ENCODE data around the gene RASGRP4.
"Not testable (repeated sequence)": the region's sequence is repeated elsewhere in the genome, so short reads cannot be mapped to it uniquely, and the experiment has no call there.

Gene RASGRP4, protein sequence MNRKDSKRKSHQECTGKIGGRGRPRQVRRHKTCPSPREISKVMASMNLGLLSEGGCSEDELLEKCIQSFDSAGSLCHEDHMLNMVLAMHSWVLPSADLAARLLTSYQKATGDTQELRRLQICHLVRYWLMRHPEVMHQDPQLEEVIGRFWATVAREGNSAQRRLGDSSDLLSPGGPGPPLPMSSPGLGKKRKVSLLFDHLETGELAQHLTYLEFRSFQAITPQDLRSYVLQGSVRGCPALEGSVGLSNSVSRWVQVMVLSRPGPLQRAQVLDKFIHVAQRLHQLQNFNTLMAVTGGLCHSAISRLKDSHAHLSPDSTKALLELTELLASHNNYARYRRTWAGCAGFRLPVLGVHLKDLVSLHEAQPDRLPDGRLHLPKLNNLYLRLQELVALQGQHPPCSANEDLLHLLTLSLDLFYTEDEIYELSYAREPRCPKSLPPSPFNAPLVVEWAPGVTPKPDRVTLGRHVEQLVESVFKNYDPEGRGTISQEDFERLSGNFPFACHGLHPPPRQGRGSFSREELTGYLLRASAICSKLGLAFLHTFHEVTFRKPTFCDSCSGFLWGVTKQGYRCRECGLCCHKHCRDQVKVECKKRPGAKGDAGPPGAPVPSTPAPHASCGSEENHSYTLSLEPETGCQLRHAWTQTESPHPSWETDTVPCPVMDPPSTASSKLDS

DNA sequence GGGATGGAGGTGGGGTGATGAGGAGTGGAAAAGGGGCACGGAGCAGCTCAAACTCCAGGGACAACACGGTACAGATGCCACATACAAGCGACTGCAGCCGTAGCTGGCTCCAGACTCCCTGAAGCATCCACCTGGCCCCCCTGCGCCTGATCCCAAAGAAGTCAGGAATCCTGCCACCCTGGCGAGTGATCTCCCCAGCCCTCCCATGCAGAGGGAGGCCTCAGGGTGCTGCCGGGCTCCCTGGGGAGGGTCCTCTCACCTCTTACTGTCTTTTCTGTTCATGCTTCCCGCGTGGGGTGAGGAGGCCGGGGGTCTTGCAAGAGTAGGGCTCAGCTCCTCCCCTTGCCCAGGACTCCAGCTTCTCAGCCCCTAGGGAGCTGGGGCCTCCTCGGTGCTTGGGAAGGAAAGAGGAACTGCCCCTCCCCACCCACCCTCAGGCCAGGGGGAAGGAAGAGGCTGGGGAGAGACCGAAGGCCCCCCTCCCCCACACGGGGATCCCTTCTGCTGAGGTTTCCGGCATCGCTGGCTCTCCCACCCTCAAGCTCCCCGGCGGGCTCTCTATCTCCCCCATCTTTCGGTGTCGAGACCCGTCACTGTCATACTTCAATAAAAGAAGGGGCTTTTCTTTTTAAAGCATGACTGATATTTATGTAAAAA, at the start of gene RASGRP4:
TSS of gene RASGRP4 (minus strand) at position 410 of the 657 bp plus-strand sequence. CDS start at position 282, 128 bp downstream.
- no peak for DNase-seq

DNA sequence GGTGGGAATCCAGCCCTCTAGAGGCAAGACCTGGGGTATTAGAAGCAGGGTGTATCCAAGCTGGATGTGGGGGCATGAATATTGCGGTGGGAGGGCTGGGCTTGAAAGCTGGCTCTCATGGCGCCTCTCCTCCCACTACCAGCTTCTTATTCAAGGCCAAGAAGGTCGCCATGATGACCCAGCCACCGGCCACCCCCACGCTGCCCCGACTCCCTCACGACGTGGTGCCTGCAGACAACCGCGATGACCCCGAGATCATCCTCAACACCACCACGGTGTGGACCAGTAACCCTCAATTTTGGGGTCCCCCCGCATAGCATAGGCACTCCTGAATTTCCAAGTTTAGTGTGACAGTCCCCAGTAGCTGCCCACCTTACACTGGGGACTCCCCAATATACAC, 49.2 kb upstream of the RASGRP4 start:
- DNase-seq, result no peak

DNA sequence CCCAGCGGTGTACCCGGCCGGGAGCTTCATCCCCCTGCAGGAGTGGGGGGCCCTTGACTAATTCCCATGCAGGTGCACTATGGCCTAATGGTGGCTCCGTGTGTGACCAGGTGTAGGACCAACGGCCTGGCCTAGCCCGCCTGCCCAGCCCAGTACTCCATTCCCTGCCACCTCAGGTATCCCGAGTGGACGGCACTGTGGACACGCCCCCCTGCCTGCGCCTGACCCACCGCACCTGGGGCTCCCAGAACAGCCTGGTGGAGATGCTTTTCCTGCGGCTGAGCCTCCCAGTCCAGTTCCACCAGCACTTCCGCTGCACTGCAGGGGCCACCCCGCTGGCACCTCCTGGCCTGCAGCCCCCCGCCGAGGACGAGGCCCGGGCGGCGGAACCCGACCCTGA, 47.2 kb upstream of the RASGRP4 start:
- no peak for DNase-seq

DNA sequence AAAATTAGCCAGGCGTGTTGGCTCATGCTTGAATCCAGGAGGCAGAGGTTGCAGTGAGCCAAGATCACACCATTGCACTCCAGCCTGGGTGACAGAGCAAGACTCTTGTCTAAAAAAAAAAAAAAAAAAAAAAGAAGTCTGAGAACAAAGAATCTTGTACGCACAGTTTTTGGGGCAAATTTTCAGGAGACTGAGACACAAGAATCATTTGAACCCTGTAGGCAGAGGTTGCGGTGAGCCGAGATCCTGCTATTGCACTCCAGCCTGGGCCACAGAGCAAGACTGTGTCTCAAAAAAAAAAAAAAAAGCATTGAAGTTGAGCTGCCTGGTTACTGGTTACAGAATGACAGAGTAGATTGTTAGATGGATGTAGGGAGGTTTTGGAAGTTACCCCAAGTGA, 46.7 kb upstream of the RASGRP4 start:
- DNase-seq, result not testable (repeated sequence)

DNA sequence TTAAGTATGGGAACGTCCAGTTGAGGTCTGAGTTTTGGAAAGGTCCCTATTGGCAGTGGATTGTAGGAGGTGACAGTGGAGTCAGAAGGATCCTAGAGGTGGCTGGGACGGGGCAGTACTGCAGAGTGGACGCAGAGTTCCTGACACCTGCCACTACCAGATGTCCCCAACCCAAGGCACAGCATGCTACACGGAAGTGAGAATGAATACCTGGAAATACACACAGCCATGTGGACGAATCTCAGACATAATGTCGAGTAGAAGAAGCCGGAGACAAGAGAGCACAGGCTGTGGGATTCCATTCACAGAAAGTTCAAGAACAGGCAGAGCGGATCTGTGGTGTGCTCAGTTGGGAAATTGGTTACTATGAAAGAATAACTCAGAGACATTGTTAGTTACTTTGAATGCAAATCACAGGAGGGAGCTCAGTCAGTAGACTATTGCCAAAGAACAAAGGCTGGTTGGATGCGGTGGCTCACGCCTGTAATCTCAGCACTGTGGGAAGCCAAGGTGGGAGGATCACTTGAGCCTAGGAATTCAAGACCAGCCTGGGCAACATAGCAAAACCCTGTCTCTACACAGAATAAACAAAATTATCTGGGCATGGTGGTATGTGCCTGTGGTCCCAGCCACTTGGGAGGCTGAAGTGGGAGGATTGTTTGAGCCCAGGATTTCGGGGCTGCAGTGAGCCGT, 44.9 kb upstream of the RASGRP4 start:
- no peak for DNase-seq

DNA sequence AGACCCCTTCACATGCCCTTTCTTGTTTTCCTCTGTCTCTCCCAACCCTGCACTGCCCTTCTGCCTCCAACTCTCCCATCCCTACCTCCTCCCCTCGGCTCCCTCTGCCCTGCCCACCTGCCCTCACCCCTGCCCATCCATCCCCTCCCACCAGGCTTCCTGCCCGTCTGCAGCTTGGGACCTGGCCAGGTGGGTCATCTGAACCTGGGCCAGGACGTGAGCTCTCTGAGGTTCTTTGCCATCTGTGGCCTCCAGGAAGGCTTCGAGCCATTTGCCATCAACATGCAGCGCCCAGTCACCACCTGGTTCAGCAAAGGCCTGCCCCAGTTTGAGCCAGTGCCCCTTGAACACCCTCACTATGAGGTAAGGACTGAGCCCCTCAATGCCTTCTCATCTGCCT, 43.1 kb upstream of the RASGRP4 start:
- no peak for DNase-seq

DNA sequence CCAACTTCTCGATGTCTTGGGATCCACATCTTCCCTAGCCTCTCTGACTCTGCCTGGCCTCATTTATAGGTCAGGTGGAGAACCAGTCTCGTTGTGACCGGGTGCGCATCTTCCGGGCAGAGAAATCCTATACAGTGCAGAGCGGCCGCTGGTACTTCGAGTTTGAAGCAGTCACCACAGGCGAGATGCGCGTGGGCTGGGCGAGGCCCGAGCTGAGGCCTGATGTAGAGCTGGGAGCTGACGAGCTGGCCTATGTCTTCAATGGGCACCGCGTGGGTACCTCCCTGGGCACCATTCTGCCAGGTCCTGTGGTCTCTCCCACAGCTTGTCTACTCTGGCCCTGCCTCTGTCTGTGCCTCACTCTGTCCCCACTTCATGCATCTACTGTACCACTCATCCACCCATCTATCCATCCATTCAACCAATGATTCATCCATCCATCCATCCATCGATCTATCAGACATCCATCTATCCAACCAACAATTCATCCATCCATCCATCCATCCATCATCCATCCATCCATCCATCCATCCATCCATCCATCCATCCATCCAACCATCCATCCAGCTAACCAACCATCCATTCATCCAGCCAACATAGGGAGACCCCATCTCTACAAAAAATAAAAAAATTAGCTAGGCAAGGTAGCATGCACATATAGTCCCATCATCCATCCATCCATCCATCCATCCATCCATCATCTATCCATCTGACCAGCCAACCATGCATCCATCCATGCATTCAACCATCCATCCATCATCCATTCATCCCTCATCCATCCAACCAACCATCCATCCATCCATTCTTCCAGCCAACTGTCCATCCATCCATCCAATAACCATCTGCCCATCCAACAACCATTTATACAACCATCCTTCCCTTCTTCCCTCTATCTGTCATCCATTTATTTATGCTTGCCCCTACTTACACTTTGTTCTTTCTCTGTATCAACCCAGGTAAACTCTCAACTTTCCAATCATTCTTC, 41.8 kb upstream of the RASGRP4 start:
- no peak for DNase-seq

DNA sequence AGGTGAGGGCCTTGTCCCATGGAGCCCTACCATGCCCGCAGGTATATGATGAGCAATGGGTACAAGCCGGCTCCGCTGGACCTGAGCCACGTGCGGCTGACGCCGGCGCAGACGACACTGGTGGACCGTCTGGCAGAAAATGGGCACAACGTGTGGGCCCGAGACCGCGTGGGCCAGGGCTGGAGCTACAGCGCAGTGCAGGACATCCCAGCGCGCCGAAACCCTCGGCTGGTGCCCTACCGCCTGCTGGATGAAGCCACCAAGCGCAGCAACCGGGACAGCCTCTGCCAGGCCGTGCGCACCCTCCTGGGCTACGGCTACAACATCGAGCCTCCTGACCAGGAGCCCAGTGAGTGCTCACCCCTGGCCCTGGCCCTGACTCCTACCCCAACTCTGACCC, 40.0 kb upstream of the RASGRP4 start:
- DNase-seq, result no peak

DNA sequence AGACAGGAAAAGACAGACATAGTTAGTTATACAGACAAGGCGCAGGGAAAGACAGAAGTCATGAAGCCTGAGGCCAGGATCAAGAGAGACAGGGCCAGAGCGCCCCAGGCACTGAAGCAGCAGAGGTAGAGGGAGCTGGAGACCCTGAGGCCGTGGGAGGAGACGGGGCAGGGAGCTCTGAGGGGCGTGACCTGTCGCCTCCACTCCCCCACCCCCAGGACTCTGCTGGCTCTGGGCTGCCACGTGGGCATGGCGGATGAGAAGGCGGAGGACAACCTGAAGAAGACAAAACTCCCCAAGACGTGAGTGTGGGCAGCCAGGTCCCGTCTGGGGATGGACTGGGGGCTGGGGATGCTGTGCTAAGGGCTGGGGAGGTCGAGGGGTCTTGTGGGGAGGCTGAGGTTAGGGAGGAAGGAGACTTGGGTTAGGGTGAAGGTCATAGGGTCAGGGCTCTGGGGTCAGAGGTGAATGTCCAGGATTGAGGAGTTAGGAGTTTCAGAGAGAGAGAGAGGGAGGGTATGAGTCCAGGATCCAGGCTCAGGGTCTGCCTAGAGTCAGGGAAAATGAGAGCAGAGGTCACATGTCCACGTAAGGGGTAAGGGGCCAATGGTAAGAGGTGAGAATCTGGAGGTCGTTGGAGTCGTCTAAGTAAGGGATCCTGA, 38.5 kb upstream of the RASGRP4 start:
- DNase-seq, result no peak

DNA sequence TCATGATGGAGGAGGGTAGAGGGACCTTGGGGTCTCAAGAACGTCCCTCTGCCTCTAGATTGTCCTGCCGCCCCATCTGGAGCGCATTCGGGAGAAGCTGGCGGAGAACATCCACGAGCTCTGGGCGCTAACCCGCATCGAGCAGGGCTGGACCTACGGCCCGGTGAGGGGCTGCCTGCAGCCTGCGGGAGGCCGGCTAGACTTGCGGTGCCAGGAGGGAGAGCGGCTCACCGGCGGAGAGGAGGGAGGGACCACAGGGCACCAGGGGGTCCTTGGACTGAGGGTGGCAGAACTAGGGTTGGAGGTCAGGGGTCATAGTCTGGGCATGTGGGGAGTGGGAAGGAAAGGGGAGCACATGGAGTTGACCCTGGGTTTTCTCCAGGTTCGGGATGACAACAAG, 37.3 kb upstream of the RASGRP4 start:
- no peak for DNase-seq

DNA sequence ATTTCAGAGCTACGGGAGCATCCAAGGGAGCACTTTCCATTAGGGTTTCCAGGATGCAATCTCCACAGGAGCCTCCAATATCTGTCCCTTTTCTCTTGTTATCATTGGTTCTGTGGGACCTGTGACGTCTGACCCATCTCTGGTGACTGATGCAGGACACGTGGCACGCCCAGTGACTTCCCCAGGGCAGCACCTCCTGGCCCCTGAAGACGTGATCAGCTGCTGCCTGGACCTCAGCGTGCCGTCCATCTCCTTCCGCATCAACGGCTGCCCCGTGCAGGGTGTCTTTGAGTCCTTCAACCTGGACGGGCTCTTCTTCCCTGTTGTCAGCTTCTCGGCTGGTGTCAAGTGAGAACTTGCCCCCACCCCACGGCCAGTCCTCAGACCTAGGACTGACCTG, 33.0 kb upstream of the RASGRP4 start:
- DNase-seq, result no peak

DNA sequence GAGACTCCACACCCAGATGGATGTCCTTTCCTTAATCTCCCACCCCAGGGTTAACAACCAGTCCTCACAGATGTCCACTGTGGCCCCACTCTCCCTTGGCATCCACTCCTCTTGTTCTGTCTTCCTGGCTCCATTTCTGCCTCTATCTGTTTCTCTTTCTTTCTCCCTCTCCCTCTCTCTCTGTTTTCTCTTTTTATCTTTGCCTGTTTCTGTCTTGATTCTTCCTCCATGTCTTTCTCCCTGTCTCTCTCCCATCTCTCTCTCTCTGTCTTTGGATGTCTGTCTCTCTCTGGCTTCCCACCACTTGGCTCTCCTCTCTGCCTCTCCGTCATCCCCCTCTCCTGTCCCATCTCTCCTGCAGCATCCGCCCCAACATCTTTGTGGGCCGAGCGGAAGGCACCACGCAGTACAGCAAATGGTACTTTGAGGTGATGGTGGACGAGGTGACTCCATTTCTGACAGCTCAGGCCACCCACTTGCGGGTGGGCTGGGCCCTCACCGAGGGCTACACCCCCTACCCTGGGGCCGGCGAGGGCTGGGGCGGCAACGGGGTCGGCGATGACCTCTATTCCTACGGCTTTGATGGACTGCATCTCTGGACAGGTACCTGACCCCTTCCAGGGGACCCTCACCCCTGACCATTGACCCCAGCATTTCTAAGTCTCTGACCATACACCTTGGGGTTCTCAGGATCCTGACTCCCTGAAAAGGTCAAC, 31.8 kb upstream of the RASGRP4 start:
- no peak for DNase-seq

DNA sequence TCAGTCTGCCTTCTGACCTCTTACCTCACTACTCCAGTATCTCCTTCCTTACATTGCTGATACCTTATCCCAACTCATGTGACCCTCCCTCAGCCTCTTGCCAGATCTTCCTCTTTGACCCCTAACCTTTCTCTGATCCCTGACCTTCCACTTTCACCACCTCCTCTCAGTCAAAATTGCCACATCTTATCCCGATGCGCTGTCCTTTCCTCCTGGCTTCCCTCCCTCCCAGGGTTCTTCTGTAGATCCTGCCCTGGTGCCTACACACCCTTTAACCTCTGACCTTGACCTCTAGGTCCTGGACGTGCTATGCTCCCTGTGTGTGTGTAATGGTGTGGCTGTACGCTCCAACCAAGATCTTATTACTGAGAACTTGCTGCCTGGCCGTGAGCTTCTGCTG, 31.2 kb upstream of the RASGRP4 start:
- no peak for DNase-seq

DNA sequence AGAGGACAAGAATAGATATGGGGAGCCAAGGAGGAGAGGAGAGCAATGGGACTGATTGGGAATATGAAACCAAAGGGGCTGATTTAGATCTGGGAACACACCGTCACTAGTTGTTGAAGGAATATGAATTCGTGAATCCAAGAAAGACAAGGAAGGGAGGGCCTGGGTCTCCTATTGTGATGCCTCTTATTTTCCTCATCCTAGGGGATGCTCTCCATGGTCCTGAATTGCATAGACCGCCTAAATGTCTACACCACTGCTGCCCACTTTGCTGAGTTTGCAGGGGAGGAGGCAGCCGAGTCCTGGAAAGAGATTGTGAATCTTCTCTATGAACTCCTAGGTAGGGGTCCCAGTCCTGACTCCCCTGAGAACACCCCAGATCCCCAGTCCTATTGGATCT, 29.0 kb upstream of the RASGRP4 start:
- no peak for DNase-seq

DNA sequence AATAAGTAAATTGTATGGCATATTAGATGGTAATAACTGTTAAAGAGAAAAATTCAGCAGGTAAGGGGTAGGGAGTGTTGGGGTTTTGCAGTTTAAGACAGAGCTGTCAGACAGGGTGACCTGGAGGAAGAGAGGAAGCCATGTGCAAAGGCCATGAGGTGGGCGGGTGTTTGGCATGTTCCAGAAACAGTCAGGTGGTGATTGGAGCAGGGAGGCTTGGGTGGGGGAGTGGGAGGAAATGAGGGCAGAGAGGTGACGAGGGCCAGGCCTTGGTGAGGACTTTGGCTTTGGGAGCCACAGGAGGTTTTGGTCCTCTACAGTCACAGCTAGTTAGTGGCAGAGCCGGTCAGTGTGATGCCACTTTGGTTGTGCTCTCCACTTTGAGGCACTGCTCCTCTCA, 27.6 kb upstream of the RASGRP4 start:
- DNase-seq, result no peak

DNA sequence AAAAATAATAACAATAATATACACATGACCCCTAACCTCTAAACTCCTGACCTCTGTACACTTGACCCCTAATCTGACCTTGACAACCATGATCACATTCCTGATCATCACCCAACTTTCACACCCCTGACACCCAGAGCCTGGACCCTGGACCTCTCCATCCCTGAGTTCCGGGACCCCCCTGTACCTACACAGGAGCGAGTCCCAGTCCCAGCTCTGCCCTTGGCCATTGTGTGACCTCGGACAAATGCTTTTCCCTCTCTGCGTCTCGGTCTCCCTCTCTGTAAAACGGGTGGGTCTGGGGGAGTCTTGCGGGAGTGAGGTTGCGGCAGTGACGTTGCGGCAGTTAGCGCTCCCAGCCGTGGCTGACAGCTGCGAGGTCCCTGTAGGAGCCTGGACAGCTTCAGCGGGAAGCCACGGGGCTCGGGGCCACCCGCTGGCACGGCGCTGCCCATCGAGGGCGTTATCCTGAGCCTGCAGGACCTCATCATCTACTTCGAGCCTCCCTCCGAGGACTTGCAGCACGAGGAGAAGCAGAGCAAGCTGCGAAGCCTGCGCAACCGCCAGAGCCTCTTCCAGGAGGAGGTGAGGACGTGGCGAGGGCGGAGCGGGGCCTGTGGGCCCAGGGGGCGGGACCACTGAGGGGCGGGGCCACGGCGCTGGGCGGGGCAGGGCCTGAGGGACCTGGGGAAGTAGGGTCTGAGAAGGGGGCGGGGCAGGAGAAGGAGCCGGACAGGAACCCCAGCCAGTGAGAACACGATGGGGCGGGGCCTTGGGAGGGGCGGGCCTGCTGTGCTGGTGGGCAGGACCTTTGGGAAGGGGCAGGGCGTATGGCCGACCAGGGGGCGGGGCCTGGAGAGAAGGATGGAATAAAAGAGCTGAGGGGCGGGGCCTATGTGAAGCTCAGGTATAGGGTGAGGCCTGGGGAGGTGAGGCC, 26.7 kb upstream of the RASGRP4 start:
- DNase-seq, result no peak

DNA sequence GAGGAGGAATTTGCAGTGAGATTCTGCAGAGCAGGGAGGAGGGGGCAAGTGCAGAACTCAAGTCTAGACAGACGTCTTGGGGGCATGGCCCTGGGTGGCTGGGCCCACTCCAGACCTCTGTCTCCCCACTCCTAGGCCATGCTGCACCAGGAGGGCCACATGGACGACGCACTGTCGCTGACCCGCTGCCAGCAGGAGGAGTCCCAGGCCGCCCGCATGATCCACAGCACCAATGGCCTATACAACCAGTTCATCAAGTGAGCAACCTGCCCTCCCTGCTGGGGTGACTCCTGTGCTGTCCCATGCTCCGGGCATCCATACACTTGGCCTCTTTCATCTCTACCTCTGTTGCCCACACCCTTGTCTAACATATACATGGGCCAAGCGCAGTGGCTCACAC, 25.6 kb upstream of the RASGRP4 start:
- no peak for DNase-seq

DNA sequence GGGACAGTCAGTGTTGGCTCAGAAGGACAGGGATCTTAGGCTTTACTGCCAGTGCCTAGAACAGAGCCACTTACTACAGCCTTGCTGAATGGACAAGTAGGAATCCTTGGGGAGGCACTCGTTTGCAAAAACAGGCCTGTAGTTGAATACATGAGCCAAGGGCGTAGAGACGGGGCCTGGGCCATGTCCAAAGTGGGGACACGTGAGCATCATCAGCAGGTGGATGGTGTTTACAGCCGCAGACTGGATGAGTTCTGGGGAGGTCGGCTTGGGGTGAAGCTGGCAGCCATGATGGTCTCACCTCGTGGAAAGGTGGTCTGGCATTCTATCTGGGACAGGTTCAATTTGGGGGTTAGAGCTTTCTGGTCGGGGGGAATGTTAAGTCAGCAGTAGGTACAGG, 25.0 kb upstream of the RASGRP4 start:
- no peak for DNase-seq

DNA sequence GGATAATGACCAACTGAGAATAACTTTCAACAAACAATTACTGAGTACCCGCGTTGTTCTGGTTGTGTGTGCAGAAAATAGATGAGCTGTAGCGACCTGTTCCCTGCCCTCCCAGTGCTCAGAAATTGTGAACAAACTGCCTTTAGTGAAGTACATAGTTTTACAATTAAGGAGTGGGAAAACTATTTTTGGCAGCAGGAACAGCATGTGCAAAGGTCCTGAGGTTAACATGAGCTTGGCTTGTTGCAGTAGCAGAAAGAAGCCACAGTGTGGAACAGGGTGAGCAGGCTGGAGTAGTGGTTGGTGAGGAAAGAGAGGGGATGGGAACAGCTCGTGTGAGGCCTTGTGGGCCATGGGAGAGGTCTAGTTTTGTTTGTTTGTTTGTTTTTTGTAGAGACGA, 23.5 kb upstream of the RASGRP4 start:
- no peak for DNase-seq

DNA sequence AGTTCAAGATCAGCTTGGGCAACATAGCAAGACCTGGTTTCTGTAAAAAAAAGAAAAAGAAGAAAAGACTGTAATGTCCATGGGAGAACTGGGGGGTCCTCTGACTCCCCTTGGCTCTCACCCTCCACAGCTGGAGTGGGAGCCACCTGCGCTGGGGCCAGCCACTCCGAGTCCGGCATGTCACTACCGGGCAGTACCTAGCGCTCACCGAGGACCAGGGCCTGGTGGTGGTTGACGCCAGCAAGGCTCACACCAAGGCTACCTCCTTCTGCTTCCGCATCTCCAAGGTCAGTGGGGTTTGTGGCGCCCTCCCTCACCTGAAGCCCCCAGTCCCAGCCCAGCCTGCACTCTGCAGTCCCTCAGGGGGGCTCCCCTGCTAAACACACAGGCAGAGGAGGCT, 22.2 kb upstream of the RASGRP4 start:
- no peak for DNase-seq
